ENCODE results near the gene KLF7.

The KLF7 gene

DNA sequence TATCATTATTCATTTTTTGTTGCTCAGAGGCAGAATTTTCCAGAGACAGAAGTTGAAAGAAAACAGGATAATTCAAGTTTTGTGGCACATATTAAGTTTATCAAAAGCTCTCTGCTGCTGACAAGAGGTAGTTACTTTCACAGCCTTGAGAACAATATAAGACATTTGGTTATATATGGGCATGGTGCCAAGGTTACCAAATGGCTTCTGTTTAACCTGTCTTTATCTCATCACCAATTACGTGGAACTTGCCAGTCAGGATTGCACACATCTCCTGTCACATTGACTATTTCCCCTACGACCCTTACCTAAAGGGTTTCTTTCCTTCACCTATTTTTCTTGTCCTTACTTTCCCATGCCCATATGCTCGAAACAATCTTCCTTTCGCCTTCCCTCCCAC is 35.9 kb downstream of the KLF7 start:
- DNase-seq (ENCODE audit: low read depth in 1 of 2, low spot score in 1 of 2) = no peak

DNA sequence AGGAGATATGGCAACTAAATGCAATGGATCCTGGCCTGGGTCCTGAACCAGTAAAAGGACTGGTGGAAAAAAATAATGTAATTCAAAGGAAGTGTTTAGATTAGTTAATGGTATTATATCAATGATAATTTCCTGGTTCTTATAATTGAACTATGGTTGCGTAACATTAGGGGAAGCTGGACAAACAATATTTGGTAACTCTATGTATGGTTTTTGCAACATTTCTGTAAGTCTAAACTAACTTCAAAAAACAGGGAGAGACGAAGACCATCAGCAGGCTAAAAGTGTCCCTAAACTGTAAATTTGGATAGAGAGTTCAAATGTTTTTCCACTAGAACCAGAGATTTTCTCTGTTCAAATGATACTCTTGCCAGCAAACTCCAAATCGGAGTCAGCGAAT is 36.9 kb downstream of the KLF7 start:
- no peak for DNase-seq (ENCODE audit: low read depth in 1 of 2, low spot score in 1 of 2)

DNA sequence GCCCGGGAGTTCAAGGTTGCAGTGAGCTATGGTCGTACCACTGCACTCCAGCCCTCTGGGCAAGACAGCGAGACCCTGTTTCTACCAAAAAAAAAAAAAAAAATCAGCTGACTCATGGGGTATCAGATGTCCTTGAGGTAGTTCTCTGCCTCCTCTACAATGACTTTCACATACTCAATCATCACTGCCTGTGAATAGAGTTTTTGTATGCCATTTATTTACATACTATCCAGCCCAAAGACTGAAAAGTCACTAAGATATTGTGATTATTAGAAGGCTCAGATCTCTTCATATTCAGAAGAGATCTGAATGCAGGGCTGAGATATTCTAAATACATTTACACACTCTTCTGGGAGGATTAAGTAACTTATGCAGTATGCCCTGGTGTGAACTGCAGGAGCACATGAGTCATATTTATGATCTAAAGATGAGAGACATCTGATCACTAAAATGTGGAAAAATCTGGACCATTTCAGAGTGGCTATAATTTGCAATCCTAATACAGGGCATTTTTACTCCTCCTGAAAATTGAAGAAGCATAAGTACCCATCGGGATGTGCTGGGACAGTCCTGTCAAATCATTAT is 38.9 kb downstream of the KLF7 start:
- DNase-seq (ENCODE audit: low read depth in 1 of 2, low spot score in 1 of 2) = no peak

- no peak for DNase-seq (ENCODE audit: low read depth in 1 of 2, low spot score in 1 of 2)
Observed at GRCh38 chr2:207123776-207124391, 41.9 kb downstream of the KLF7 start.

DNA sequence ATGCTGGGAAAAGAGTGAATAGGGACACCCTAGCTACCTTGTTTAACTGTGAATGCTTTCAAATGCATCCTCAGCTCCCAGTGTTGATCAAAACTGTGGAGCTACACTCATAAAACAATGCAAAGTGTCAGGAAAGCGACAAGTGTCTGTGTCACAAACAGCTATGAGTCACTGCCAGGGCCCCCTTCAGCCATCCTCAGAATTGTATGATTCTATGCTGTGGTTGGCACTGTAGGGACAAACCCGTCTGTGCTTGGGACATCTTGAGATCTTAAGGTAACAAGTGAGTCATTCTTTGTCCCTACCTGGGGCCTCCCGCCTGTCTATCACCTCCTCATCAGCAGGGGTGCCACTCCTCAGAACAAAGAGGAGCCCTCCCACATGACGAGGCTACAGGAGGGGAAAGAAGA is 42.4 kb downstream of the KLF7 start:
- peak; percentile 24 to 70 for DNase-seq (ENCODE audit: low read depth in 1 of 2, low spot score in 1 of 2)

- no peak for DNase-seq (ENCODE audit: low read depth in 1 of 2, low spot score in 1 of 2)
Observed at GRCh38 chr2:207122651-207123334, 43.0 kb downstream of the KLF7 start.

- DNase-seq (ENCODE audit: low read depth in 1 of 2, low spot score in 1 of 2) = no peak
Observed at GRCh38 chr2:207121784-207122183, 44.0 kb downstream of the KLF7 start.

DNA sequence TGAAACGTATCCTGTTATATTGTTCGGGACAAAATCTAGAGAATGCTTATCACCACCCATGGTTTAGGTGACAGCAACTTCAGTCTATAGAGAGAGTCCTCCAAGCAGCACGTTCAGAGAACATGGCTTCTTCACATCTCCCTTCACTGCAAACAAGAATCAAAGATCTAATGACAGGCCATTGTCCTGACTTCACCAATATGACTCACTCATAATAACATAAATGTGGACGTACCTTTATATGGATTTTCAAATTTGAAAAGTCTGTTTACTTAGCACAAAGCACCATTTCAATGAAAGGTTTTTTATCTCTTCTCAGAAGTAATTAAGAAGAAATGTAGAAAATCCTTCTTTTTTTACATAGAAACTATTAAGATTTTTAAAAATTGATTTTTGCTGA is 46.7 kb downstream of the KLF7 start:
- no peak for DNase-seq (ENCODE audit: low read depth in 1 of 2, low spot score in 1 of 2)

GRCh38 chr2:207117668-207118067 is 48.1 kb downstream of the KLF7 start:
- no peak for DNase-seq (ENCODE audit: low read depth in 1 of 2, low spot score in 1 of 2)

DNA sequence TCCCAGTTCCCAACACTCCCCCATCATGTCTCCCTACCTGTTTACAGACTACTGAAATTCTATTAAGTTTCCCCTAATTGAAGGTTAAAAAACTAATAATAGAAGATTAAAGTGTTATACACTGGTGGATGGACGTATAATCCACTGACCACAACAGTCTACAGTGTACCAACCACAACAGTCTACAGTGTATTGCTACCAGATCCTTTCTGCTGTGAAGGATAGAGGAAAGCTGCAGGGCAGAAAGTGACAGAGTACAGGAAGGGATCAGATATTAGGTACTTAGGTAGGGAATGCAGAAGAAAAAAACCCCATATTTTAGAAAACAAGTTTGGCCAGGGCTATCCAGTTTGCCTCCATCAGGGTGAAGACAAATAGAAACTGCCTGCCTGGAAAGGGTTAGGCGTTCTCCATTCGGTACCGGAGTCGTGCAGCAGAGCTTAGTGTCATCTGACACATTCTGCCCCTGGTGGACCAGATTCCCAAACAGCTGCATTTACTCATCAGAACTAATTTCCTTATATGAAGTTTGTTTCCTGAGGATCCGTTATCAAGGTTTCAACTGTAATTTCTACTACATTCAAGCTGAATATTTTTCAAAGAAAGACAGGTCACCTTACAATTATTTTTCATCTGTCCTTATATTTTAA is 49.9 kb downstream of the KLF7 start:
- no peak for DNase-seq (ENCODE audit: low read depth in 1 of 2, low spot score in 1 of 2)

DNA sequence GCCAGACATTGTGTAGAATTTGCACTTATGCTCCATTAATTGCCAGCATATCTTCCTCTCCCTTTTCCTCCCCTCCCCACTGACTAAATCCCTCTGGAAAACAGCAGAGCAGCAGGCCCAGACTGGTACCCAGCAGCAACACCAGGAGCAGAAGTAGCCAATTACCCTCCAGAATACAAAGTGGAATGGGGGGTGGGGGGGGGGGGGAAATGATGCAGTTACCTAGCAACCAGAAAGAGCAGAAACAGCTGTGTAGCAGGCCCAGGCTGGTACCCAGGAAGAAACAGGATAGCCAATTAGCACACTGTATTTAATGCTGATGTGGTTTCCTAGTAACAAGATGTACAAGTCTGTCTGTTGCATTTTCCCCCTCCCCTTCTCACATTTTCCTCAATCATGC is 52.3 kb downstream of the KLF7 start:
- DNase-seq (ENCODE audit: low read depth in 1 of 2, low spot score in 1 of 2) = no peak

GRCh38 chr2:207112785-207113184 is 53.0 kb downstream of the KLF7 start:
- DNase-seq (ENCODE audit: low read depth in 1 of 2, low spot score in 1 of 2) = no peak

GRCh38 chr2:207112383-207112782 is 53.4 kb downstream of the KLF7 start:
- DNase-seq (ENCODE audit: low read depth in 1 of 2, low spot score in 1 of 2) = no peak

DNA sequence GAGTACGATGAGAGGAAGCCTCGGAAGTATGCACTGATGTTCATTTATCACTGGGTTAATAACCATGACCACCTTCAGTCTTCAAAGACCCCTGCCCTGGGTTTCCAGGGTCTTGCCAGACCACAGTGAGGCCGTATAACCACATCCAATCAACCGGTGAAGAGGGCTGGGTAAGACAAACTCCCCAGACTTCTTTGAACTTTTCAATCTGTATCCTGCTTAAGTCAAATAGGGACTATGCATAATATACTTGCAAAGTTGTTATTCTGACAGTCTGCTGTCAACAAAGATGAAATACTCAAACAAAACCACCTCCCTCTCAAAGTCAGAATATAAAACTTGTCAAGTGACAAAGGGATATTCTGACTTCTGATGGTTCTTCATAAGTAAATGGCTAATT is 54.0 kb downstream of the KLF7 start:
- DNase-seq (ENCODE audit: low read depth in 1 of 2, low spot score in 1 of 2) = no peak

DNA sequence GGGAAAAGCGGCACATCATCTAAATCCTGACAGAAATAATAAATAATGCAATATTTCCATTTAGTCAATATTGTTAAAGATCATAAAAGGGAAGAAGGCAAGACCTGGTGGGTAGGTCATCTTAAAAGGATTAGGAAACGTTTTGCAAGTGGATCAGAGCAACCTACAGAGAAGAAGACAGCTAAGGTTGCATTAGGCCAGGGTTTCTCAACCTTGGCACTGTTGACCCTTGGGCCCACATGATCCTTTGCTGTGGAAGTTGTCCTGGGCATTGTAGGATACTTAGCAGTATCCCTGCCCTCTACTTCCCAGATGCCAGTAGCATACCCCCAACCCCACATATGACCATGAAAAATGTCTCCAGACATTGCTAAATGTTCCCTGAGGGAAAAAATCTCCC is 55.0 kb downstream of the KLF7 start:
- DNase-seq (ENCODE audit: low read depth in 1 of 2, low spot score in 1 of 2) = no peak

DNA sequence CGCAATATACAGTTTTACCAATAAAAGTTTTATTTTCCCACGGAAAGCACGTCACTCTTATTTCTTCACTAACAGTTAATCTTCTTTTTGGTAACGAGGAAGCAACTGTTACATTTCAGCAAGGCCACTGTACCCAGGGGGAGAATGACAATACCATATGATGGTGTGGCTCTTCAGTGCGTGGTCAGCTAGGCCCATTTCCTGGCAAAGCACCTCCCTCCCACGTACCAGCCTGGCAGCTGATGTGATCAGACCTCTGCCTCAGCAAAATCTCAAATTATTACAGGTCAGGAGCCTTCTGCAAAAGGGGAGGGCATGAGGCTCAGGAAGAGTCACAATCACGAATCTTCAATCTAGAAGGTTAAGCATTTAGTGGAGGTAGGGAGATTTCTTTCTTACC is 55.4 kb downstream of the KLF7 start:
- no peak for DNase-seq (ENCODE audit: low read depth in 1 of 2, low spot score in 1 of 2)

DNA sequence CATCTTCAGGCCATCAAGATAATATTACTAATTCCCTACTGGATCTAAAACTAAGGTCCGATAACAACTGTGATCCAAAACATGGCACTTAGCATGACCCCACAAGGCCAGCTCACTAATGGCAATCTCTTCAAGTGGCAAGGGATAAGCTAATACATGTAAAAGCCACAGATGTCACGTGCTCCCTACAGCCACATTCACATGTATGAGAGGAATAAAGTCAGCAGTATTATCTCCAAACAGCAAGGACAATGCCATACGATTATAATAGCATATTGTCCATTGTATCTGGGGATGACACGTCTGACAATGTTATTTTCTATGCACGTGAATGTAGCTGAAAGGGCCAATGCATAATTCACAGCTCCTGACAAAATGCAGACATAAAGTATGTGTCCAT is 56.0 kb downstream of the KLF7 start:
- no peak for DNase-seq (ENCODE audit: low read depth in 1 of 2, low spot score in 1 of 2)

GRCh38 chr2:207108440-207108839 is 57.3 kb downstream of the KLF7 start:
- no peak for DNase-seq (ENCODE audit: low read depth in 1 of 2, low spot score in 1 of 2)

DNA sequence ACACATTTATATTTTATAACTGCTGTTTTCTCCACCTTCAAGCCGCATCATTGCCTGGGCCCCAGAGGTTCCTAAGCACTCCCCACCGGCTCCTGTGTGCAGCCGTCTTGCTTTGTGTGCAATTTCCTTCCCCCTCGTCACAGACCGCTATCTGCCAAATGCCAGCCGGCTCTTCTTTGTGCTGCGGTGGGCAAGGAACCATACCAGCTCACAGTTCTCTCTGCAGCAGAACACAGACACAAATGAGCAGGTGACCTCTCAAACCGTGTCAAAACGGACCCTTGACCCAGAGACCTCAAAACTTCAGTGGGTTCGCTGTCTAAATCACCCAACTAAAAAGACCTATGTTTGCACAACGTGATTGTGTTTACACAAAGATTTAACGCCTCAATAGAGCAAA is 58.2 kb downstream of the KLF7 start:
- DNase-seq (ENCODE audit: low read depth in 1 of 2, low spot score in 1 of 2) = no peak

DNA sequence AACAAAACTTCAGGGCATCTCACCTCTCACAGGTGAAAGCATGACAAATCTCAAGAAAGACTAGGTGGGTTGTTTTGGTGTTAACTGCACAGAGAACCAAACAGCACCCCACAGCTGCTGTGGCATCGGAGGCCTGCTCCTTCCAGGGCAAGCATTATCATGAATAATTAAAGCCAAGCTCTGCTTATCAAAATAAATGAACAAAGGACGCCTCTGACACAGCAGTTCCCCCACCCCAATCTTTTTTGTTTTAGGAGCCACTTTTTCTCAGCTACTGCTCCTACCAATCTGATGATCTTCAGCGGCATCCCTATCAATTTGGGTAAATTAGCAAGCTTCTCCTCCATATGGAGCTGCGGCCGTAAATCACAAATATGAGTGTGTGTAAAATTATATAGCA is 58.6 kb downstream of the KLF7 start:
- DNase-seq (ENCODE audit: low read depth in 1 of 2, low spot score in 1 of 2) = no peak

GRCh38 chr2:207103132-207103531 is 62.6 kb downstream of the KLF7 start:
- no peak for DNase-seq (ENCODE audit: low read depth in 1 of 2, low spot score in 1 of 2)

DNA sequence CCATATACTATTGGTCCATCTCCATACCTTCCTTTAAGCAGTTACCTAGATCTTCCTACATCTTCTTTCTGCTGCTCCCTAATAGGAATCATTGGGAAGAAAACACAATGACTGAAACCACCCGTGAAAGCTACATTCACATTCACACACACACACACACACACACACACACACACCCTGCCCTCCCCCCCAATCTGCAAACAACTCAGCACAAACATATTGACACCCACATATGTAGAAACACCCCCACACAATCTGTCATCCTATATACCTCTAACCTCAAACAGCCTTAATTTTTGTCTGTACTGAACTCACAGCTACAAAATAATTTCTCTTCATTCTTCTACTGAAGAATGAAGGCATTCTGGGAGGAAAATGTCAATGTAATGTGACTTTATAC is 63.8 kb downstream of the KLF7 start:
- DNase-seq (ENCODE audit: low read depth in 1 of 2, low spot score in 1 of 2) = no peak

Data from activated CD4-positive, alpha-beta T cell treated with anti-CD3 and anti-CD28 coated beads, Interleukin-2, amount 50 U/mL, for 24 hours (primary cell).